Central memory CD8-positive, alpha-beta T cell (primary cell): ENCODE data around the gene TOMM6.

Source experiments
- ATAC-seq: fragments of 150-1000 bp; cut with Tn5 transposase; replicated peaks from 2 replicates; pipeline ENCODE4 v1.10.0; 2022; ENCODE audit warnings: mild to moderate bottlenecking, moderate FRiP score, moderate number of reproducible peaks; ENCODE audit not compliant: poor library complexity, severe bottlenecking; ENCODE audit errors: extremely low read depth
- DNase-seq, 2 donors: peaks; one replicate each; pipeline ENCODE4 v3.0.0; 2021; ENCODE audit warnings: low spot score in 2 of 2
- H3K27ac Mint-ChIP-seq: one replicate; pipeline ENCODE4 v1.8.0; 2022; ENCODE audit warnings: low read depth, mild to moderate bottlenecking, moderate library complexity, mixed read lengths
- H3K27me3 Mint-ChIP-seq: one replicate; pipeline ENCODE4 v1.8.0; 2022; ENCODE audit warnings: mixed read lengths
- H3K36me3 Mint-ChIP-seq: one replicate; pipeline ENCODE4 v1.8.0; 2022; ENCODE audit warnings: mild to moderate bottlenecking, moderate library complexity, mixed read lengths; ENCODE audit not compliant: insufficient read depth
- H3K4me1 Mint-ChIP-seq: one replicate; pipeline ENCODE4 v1.8.0; 2022; ENCODE audit warnings: mixed read lengths
- H3K4me3 Mint-ChIP-seq: one replicate; pipeline ENCODE4 v1.8.0; 2022; ENCODE audit warnings: mild to moderate bottlenecking, moderate library complexity, mixed read lengths
- H3K9me3 Mint-ChIP-seq: one replicate; pipeline ENCODE4 v1.8.0; 2022; ENCODE audit warnings: mixed read lengths

The TOMM6 gene

GRCh38 chr6:41769376-41769775 is 18.1 kb upstream of the TOMM6 start:
- ATAC-seq: no peak
- Mint-ChIP-seq H3K36me3 (peaks cover 9% of the 10 kb centered on the region), H3K27me3 (no peaks in the 10 kb centered on the region), H3K9me3 (no peaks in the 10 kb centered on the region), H3K4me3 (no peak overlapping the region), H3K4me1 (no peaks in the 10 kb centered on the region), H3K27ac (no peak overlapping the region)
- no peak for DNase-seq

- Mint-ChIP-seq H3K4me3 (no peak overlapping the region), H3K4me1 (no peaks in the 10 kb centered on the region), H3K27me3 (no peaks in the 10 kb centered on the region), H3K36me3 (peaks cover 9% of the 10 kb centered on the region), H3K9me3 (no peaks in the 10 kb centered on the region), H3K27ac (no peak overlapping the region)
- DNase-seq (no peak), ATAC-seq (no peak)
These were observed 17.0 kb upstream of the TOMM6 start for GRCh38 chr6:41770381-41771057.

- no peak for ATAC-seq
- Mint-ChIP-seq H3K36me3 (peaks cover 9% of the 10 kb centered on the region), H3K27me3 (no peaks in the 10 kb centered on the region)
These were observed 16.2 kb upstream of the TOMM6 start for GRCh38 chr6:41771058-41771983.

GRCh38 chr6:41774841-41775240 is 12.7 kb upstream of the TOMM6 start:
- H3K27ac Mint-ChIP-seq: no peak overlapping the region
- peaks cover 11% of the 10 kb centered on the region for H3K4me1 Mint-ChIP-seq
- H3K9me3 Mint-ChIP-seq: no peaks in the 10 kb centered on the region
- DNase-seq (no peak), ATAC-seq (no peak)
- no peak overlapping the region for H3K4me3 Mint-ChIP-seq
- peaks cover 12% of the 10 kb centered on the region for H3K36me3 Mint-ChIP-seq
- H3K27me3 Mint-ChIP-seq: no peaks in the 10 kb centered on the region

More at GRCh38 chr6:41771058-41771983, 16.2 kb upstream of the TOMM6 start:
- DNase-seq: no peak
- H3K27ac Mint-ChIP-seq: no peak overlapping the region
- no peaks in the 10 kb centered on the region for H3K4me1 Mint-ChIP-seq
- H3K9me3 Mint-ChIP-seq: no peaks in the 10 kb centered on the region
- H3K4me3 Mint-ChIP-seq: no peak overlapping the region

GRCh38 chr6:41775293-41775882 is 12.1 kb upstream of the TOMM6 start:
- no peak overlapping the region for H3K27ac Mint-ChIP-seq
- H3K36me3 Mint-ChIP-seq: peaks cover 11% of the 10 kb centered on the region
- no peaks in the 10 kb centered on the region for H3K9me3 Mint-ChIP-seq
- ATAC-seq: no peak
- no peak overlapping the region for H3K4me3 Mint-ChIP-seq
- no peaks in the 10 kb centered on the region for H3K27me3 Mint-ChIP-seq
- H3K4me1 Mint-ChIP-seq: peaks cover 15% of the 10 kb centered on the region
- no peak for DNase-seq

GRCh38 chr6:41777551-41778285 is 9.8 kb upstream of the TOMM6 start:
- H3K27ac Mint-ChIP-seq: no peak overlapping the region

GRCh38 chr6:41778895-41779294 is 8.6 kb upstream of the TOMM6 start:
- Mint-ChIP-seq H3K9me3 (no peaks in the 10 kb centered on the region), H3K4me3 (peak overlapping the region; percentile 90), H3K27me3 (no peaks in the 10 kb centered on the region), H3K27ac (peak overlapping the region; percentile 81), H3K4me1 (peaks cover 21% of the 10 kb centered on the region), H3K36me3 (peaks cover 6% of the 10 kb centered on the region)
- no peak for ATAC-seq
- no peak for DNase-seq

More at GRCh38 chr6:41777551-41778285, 9.8 kb upstream of the TOMM6 start:
- no peaks in the 10 kb centered on the region for H3K9me3 Mint-ChIP-seq
- DNase-seq: no peak
- H3K36me3 Mint-ChIP-seq: peaks cover 6% of the 10 kb centered on the region
- H3K27me3 Mint-ChIP-seq: no peaks in the 10 kb centered on the region
- ATAC-seq: no peak
- H3K4me3 Mint-ChIP-seq: peak overlapping the region; percentile 90
- peaks cover 21% of the 10 kb centered on the region for H3K4me1 Mint-ChIP-seq

- peak overlapping the region; percentile 90 for H3K4me3 Mint-ChIP-seq
- DNase-seq (no peak), ATAC-seq (peak; percentile 1)
- H3K36me3 Mint-ChIP-seq: peaks cover 5% of the 10 kb centered on the region
- H3K27ac Mint-ChIP-seq: peak overlapping the region; percentile 81
- H3K27me3 Mint-ChIP-seq: no peaks in the 10 kb centered on the region
- H3K9me3 Mint-ChIP-seq: no peaks in the 10 kb centered on the region
- peaks cover 21% of the 10 kb centered on the region for H3K4me1 Mint-ChIP-seq
These were observed 8.2 kb upstream of the TOMM6 start for GRCh38 chr6:41779336-41779735.

GRCh38 chr6:41779788-41780550 is 7.5 kb upstream of the TOMM6 start, which contains the start of gene FRS3:
Gene FRS3, minus strand, starts transcription at chr6:41779900. Its CDS starts 2,913 bp downstream, at chr6:41776987.
- H3K27me3 Mint-ChIP-seq: no peaks in the 10 kb centered on the region
- peaks cover 5% of the 10 kb centered on the region for H3K36me3 Mint-ChIP-seq
- H3K9me3 Mint-ChIP-seq: no peaks in the 10 kb centered on the region
- peaks cover 21% of the 10 kb centered on the region for H3K4me1 Mint-ChIP-seq
- peak; percentile 97 to 99 for DNase-seq
- peak within 1 kb of the TSS; percentile 90 for H3K4me3 Mint-ChIP-seq
- peak within 1 kb of the TSS; percentile 81 for H3K27ac Mint-ChIP-seq
- ATAC-seq: peak; percentile 98

GRCh38 chr6:41780551-41781365 is 6.7 kb upstream of the TOMM6 start, which contains the start of gene PRICKLE4:
Gene PRICKLE4, plus strand, starts transcription at chr6:41780782. Its CDS starts 2,692 bp downstream, at chr6:41783474.
- Mint-ChIP-seq H3K27me3 (no peaks in the 10 kb centered on the region), H3K9me3 (no peaks in the 10 kb centered on the region), H3K36me3 (peaks cover 5% of the 10 kb centered on the region), H3K4me1 (peaks cover 21% of the 10 kb centered on the region), H3K4me3 (peak within 1 kb of the TSS; percentile 90), H3K27ac (peak within 1 kb of the TSS; percentile 55)
- no peak for DNase-seq
- no peak for ATAC-seq

- Mint-ChIP-seq H3K27me3 (no peaks in the 10 kb centered on the region), H3K9me3 (no peaks in the 10 kb centered on the region), H3K27ac (no peak overlapping the region)
These were observed 6.1 kb upstream of the TOMM6 start for GRCh38 chr6:41781366-41781730.

More at GRCh38 chr6:41781366-41781730, 6.1 kb upstream of the TOMM6 start:
- Mint-ChIP-seq H3K36me3 (peaks cover 6% of the 10 kb centered on the region), H3K4me1 (peaks cover 21% of the 10 kb centered on the region), H3K4me3 (peak overlapping the region; percentile 70)
- no peak for DNase-seq
- ATAC-seq: no peak
